Upper lobe of right lung (tissue), 1 donor: Measurements from ENCODE around the gene SCD5. TPM values are rescaled to one million over a fixed set of nuclear protein-coding genes. Genes with fewer than 3 reads are reported as not detected.

Experiments
- ATAC-seq: fragments of 200-7000 bp; cut with Tn5 transposase; one replicate; pipeline ENCODE4 v1.9.1; 2020; ENCODE audit warnings: mild to moderate bottlenecking, moderate library complexity
- DNase-seq: peaks from one replicate; pipeline ENCODE4 v3.0.0-alpha.2; 2020
- H3K27ac ChIP-seq: fragments of 200-600 bp; one replicate; pipeline ENCODE4 v1.8.0; 2022
- H3K27me3 ChIP-seq: fragments of 200-600 bp; one replicate; pipeline ENCODE4 v1.8.0; 2022; ENCODE audit warnings: mild to moderate bottlenecking
- H3K36me3 ChIP-seq: fragments of 200-600 bp; one replicate; pipeline ENCODE4 v1.8.0; 2022
- H3K4me1 ChIP-seq: fragments of 200-600 bp; one replicate; pipeline ENCODE4 v1.8.0; 2022
- H3K4me3 ChIP-seq: fragments of 200-600 bp; one replicate; pipeline ENCODE4 v1.8.0; 2022; ENCODE audit warnings: mild to moderate bottlenecking
- H3K9me3 ChIP-seq: fragments of 200-600 bp; one replicate; pipeline ENCODE4 v1.8.0; 2022
- intact Hi-C: fragments of 100-400 bp; cut with DNase I; formaldehyde crosslinking; loops from one replicate; pipeline ENCODE4 v1.11.0; 2022
- total RNA-seq: library from RNA; stranded (reverse); fragmentation: NEBNext Ultra II Directional; extraction: Animal tissue kit (Norgen Biotek cat#: 25700); gene quantifications from one replicate; pipeline ENCODE4 v1.2.1, GENCODE V29; 2021
- TF ChIP-seq, protein P1 (sequence below): fragments of 200-600 bp; IDR thresholded peaks from one replicate; pipeline ENCODE4 v1.8.0; 2022; ENCODE audit warnings: antibody characterized with exemption
- donor health status: DM: no; HTN: yes; CAD: no; lungs with severe emphysema.

SCD5 gene
- total RNA-seq, 1 donor from 2014 or later, result 20.6 TPM

- Histone ChIP-seq H3K27me3 (no peaks in the 10 kb centered on the region), H3K36me3 (no peaks in the 10 kb centered on the region), H3K4me3 (no peak overlapping the region), H3K27ac (no peak overlapping the region), H3K4me1 (no peaks in the 10 kb centered on the region), H3K9me3 (no peaks in the 10 kb centered on the region)
- intact Hi-C loops, result no loop called here
- ATAC-seq (no peak), DNase-seq (no peak)
- TF ChIP-seq, protein P1, sequence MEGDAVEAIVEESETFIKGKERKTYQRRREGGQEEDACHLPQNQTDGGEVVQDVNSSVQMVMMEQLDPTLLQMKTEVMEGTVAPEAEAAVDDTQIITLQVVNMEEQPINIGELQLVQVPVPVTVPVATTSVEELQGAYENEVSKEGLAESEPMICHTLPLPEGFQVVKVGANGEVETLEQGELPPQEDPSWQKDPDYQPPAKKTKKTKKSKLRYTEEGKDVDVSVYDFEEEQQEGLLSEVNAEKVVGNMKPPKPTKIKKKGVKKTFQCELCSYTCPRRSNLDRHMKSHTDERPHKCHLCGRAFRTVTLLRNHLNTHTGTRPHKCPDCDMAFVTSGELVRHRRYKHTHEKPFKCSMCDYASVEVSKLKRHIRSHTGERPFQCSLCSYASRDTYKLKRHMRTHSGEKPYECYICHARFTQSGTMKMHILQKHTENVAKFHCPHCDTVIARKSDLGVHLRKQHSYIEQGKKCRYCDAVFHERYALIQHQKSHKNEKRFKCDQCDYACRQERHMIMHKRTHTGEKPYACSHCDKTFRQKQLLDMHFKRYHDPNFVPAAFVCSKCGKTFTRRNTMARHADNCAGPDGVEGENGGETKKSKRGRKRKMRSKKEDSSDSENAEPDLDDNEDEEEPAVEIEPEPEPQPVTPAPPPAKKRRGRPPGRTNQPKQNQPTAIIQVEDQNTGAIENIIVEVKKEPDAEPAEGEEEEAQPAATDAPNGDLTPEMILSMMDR, result no peak
These were observed 20.6 kb downstream of the SCD5 start for GRCh38 chr4:82777857-82778525.

DNA sequence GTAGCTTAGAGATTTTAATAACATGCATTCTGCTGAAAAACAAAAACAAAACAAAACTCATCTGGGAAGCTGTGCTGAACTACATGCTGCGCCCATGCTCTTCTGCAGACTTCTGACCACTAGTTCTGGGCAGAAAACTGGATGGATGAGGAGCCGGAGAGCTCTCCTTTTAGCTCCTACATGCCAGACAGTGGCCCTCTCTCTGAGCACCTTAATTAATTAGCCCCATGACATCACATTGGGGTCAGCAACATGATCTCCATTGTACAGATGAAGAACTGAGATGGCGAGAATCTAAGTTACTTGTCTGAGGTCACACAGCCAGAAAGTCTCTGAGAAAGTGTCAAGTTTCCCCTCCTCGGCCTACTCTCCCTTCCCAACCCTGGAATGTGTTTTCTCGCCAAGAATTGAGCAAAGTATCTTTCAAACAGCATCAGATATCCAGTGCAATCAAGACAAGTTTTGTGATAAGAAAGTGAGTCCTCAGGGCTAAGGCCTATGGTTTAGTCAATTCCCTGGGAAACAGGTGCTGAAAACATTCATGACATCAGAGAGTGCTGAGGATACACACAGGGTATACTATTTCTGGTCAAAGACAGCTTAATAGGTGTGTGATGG is 21.6 kb downstream of the SCD5 start:
- intact Hi-C loops, result no loop called here
- ATAC-seq (peak; percentile 51), DNase-seq (no peak)
- Histone ChIP-seq H3K36me3 (no peaks in the 10 kb centered on the region), H3K27me3 (no peaks in the 10 kb centered on the region), H3K4me3 (no peak overlapping the region), H3K4me1 (no peaks in the 10 kb centered on the region), H3K27ac (no peak overlapping the region), H3K9me3 (no peaks in the 10 kb centered on the region)
- TF ChIP-seq, protein P1, result no peak

GRCh38 chr4:82775243-82775642 is 23.4 kb downstream of the SCD5 start:
- Histone ChIP-seq H3K4me3 (no peak overlapping the region), H3K36me3 (no peaks in the 10 kb centered on the region), H3K4me1 (no peaks in the 10 kb centered on the region), H3K27ac (no peak overlapping the region), H3K9me3 (no peaks in the 10 kb centered on the region), H3K27me3 (no peaks in the 10 kb centered on the region)
- TF ChIP-seq, protein P1, result no peak
- ATAC-seq (no peak), DNase-seq (no peak)
- intact Hi-C loops, result no loop called here

- Histone ChIP-seq H3K9me3 (no peaks in the 10 kb centered on the region), H3K4me3 (no peak overlapping the region), H3K36me3 (no peaks in the 10 kb centered on the region), H3K4me1 (no peaks in the 10 kb centered on the region), H3K27ac (no peak overlapping the region), H3K27me3 (no peaks in the 10 kb centered on the region)
- ATAC-seq (no peak), DNase-seq (no peak)
- intact Hi-C loops, result no loop called here
- TF ChIP-seq, protein P1, result no peak
These were observed 23.9 kb downstream of the SCD5 start for GRCh38 chr4:82774711-82775171.

GRCh38 chr4:82773057-82773456 is 25.5 kb downstream of the SCD5 start:
- no peaks in the 10 kb centered on the region for H3K9me3 ChIP-seq
- no peaks in the 10 kb centered on the region for H3K27me3 ChIP-seq
- DNase-seq (no peak), ATAC-seq (no peak)
- no peak overlapping the region for H3K27ac ChIP-seq
- TF ChIP-seq, protein P1, result no peak
- H3K4me1 ChIP-seq, result no peaks in the 10 kb centered on the region
- intact Hi-C loops, result no loop called here
- H3K4me3 ChIP-seq, result no peak overlapping the region
- no peaks in the 10 kb centered on the region for H3K36me3 ChIP-seq
